GM21447 (cell line): ENCODE measurements around the gene RPS21.
A peak's percentile ranks its signal among the peaks of the same experiment; 100 is the strongest.

Source experiments
- ATAC-seq: cut with Tn5 transposase; IDR thresholded peaks from one replicate; pipeline ENCODE4 v1.9.1; 2021; ENCODE audit not compliant: unreplicated experiment

RPS21 gene

DNA sequence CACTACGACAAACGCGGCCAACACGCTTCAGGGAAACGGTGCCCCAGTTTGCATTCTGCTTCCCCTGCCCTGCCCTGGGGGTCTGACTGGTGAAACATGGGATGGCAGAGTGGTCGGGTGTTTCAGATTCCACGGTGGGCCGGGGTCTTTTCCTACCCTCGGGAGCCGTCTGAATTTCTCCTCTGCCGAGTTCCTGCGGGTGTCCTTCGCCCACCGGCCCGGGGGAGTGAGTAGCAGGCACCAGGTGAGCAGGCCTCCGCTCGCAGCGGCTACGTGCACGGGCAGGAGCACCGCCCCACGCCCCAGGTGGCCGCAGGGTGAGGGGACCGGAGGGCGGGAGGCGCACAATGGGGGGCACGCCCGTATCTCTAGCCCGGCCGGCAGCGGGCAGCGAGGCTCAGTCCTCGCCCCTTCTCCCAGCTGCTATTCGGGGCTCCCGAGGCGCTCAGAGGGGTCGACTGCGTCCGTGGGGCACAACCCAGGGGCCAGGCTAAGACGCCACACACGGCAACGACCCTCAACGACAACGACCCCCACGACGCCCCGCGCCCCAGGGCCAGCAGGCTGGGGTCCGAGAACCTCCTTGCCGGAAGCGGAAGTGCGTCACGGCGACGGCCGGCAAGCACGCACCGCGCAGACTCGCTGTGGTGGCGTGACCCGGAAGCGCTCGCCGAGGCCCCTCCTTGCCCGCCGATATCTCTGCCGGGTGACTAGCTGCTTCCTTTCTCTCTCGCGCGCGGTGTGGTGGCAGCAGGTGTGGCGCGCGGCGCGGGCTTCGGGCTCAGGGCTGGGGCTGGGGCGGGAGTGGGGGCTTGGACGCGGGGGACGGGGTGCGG, at the start of gene RPS21:
Gene RPS21, plus strand, starts transcription at position 721 of the 836 bp plus-strand sequence. CDS start 236 bp downstream, outside the sequence.
- ATAC-seq: peak; percentile 82

GRCh38 chr20:62337558-62338293, 49.2 kb upstream of the RPS21 start:
- ATAC-seq: peak; percentile 42

DNA sequence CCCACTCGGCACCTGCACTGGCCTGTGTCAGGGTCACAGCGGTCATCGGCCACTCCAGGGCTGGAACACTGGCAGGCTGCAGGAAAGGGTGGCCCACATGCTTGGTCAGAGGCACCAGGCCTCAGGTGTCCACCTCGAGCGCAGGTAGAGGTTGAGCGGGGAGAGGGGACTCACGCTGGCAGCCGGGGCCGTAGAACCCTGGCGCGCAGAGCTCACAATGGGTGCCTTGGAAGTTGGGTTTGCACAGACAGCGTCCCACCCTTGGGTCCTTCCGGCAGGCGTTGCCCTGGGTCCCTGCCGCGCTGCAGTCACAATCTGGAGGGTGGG, 48.6 kb upstream of the RPS21 start:
- ATAC-seq: no peak

DNA sequence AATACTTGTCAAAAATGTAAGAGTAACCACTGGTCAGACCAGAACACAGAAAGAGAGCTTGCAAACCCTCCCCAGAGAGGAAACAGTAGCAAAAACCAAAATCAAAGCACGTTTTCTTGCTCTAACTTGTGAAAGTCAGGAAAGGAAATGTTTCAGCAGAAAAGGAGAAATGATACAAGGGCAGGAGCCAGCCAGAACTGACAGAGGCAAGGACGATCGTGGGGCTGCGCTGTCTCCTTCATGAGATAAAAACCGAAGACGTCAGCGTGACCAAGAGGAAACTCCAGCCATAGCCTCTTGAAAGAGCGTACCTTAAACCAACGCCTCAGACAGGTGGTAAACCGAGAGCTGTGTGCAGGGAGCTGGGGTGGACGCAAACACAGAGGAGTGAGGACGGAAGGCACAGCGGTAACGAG, 47.2 kb upstream of the RPS21 start:
- ATAC-seq: peak; percentile 73

DNA sequence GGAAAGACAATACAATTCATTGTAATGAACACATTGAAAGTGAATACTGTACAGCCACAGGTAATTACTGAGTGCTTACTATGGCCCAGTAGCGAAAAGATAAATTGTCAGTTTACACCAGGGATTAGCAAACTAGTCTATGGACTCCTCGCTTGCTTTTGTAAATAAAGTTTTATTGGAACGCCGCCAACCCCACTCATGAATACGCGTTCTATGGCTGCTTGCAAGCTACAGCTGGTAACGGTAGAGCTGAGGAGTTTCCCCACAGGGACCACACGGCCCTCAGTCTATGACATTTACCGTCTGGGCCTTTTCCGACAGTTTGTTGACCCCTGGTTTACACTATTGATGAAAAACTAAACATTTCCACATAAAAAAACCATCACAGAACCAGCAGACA, 44.0 kb upstream of the RPS21 start:
- no peak for ATAC-seq

- no peak for ATAC-seq
Observed at GRCh38 chr20:62344092-62344491, 42.8 kb upstream of the RPS21 start.

GRCh38 chr20:62344782-62345181, 42.1 kb upstream of the RPS21 start:
- no peak for ATAC-seq

DNA sequence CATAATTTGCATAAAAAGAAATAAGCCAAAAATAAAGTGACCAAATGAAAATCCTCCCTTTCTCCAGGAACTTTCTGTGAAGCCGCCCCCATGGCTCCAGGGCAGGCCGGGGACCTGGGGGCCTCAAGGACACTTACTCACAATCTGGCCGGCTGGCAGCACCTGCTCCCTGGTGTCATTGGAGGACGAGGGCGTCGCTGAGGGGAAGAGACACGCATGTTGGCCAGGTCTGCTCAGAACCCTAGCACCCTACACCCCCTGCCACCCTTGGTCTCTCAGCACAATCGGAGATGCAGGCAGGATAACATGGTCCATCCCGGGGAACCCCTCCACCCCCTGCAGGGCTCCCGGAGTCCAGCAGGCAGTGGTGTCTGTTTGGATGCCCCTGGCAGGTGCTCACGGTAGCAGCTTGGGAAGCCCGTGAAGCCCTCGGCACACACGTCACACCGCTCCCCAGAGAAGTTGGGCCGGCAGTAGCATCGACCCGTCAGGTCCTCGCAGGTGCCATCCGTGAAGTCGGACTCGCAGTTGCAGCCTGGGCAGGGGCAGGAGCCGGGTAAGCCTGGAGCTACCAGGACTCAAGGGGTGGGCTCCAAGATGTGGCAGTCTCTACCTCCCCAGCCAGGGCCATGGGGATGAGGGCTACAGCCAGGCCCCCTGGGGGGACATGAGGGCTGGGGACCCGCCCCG, 41.1 kb upstream of the RPS21 start:
- ATAC-seq: no peak

DNA sequence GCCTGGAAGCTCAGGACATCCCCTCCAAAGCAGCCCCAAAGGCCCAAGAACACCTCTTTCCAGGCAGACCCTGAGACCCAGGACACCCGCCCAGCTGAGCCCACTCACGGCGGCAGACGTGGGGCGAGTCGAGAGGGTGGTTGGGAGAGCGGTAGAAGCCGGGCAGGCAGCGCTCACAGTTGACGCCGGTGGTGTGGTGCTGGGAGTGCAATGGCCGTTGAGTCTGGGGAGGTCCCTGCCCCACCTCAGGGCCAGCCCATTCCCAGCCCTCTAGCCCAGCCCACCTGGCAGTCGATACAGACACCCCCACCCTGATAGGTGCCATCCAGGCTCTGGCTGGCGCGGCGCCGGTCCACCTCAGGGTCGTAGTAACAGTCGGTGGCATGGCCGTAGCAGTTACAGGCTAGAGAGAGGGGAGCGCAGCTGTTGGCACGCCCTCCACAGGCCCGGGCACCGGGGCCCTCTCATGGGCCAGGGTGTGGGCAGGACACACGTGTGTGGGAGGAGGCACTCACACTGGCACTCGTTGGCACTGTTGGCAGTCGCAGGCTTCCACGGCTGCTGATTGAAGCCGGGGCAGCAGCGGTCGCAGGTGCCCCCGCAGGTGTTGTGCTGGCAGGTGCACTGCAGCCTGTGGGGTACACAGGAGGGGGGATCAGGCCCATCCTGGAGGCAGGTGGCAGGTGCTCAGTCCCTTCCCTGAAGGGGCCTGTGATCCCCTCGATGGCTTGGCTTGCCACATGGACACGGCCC, 40.3 kb upstream of the RPS21 start:
- no peak for ATAC-seq

GRCh38 chr20:62347151-62347404, 39.8 kb upstream of the RPS21 start:
- no peak for ATAC-seq

DNA sequence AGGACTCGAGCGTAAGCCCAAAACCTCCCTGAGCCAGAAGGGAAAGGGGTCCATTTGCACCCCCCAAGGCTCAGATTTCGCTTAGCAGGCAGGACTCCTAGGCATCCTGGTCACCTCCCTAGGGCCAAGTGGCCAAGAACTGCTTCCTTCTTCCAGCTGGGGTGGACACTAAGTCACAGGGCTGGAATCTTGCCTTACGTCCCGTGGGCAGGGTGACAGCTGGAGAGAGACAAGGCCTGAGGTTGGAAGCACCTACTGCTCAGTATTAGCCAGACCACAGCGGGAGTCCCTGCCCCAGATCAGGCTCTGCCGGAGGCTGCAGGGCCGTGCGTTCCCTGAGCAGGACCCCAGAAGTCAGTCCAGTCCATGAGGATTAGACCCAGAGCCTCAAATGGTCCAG, 39.5 kb upstream of the RPS21 start:
- ATAC-seq: no peak

DNA sequence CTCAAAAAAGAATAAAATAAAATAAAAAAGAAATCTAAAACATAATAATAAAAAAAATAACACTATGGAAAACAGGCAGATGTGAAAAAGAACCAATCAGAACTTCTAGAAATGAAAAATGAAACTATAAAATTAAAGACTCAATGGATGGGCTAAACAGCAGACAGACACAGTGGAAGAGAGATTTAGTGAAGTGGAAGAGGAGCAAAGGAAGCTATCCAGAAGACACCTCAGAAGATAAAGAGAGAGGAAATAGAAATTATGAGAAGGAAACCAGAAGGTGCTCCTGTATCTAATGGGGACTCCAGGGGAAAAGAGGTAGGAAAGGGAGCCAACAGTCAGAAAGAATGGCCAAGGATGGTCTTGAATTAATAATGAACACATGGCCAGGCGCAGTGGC, 38.3 kb upstream of the RPS21 start:
- no peak for ATAC-seq

- ATAC-seq: no peak
Observed at GRCh38 chr20:62349556-62350097, 37.3 kb upstream of the RPS21 start.

DNA sequence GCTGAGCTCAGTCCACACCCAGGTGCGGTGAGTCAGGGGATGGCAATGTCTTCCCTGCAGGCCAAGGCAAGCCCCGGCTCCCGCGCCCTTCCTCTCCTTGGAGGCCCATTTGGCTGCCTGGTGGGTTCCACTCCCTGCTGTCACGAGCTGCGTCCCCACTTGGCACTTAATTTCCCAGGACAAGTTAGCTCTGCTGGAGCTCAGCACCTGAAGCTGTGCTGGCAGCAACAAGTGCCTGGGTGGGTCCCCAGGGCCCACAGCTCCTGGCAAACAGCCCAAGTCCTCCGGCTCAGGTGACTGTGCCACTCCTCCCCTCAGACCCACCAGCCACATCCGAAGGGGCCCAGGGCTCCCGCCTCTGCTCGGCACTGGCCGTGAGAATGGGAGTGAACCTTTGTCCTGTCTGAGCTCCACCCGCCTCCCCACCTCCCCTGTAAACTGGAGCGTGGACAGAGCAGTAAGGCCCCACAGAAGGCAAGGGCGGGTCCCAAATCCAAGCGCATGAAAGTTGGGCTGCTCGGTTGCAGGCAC, 36.7 kb upstream of the RPS21 start:
- ATAC-seq: no peak

- no peak for ATAC-seq
Observed at GRCh38 chr20:62350629-62351422, 36.1 kb upstream of the RPS21 start.

DNA sequence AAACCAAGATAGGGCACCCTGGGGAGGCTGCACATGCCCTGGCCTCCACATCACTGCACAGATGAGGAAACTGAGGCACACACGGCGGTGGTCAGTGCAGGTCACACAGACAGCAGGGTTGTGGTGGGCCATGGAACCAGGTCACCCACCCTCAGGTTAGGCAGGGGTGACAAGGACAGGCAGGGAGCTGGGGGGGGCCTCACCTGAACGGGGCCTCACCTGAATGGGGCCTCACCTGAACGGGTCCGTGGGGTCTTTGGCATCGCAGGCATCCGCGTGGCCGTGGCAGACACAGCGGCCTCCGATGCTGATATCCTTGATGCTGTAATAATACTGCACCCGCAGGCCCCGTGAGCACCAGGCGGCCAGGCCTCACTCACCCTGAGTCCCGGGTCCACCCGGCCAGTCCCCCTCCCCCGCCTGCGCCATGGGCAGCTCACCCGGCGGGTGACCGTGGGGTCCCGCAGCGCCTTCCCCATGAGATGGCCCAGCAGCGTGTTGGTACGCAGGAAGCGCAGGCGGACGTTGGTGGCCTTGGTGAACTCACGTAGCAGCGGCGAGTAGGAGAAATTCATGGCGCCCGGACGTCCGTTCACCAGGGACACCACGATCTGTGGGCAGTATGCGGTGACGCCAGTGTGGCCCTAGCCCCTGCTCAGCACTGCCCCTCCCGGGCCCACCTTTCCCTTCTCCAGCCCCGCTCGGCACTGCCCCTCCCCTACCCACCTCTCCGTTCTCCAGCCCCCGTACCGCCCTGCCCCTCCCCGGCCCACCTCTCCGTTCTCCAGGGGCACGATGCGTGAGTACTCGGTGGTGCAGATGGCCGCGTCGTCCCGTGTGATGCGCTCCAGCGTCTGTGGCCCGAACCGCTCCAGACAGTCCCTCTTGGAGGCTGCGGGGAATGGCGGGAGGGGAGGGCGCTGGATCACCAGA, 35.2 kb upstream of the RPS21 start:
- no peak for ATAC-seq

- ATAC-seq: no peak
Observed at GRCh38 chr20:62352402-62353288, 34.3 kb upstream of the RPS21 start.
